ENCODE results near the gene SNRK. TPM values are rescaled to one million over a fixed set of nuclear protein-coding genes. Genes with fewer than 3 reads are reported as not detected.
A peak's percentile ranks its signal among the peaks of the same experiment; 100 is the strongest.

SNRK gene
- total RNA-seq (ENCODE audit: unreplicated experiment) = 21.3 TPM
- long read RNA-seq, partial matches to known transcripts = 0 of 1 reads
- long read RNA-seq, other reads (novel, unspliced or antisense) = 1 of 1 reads

GRCh38 chr3:43286115-43286840 lies at the start of gene SNRK:
SNRK (plus strand) TSS chr3:43286540; CDS start chr3:43303204, 16,664 bp downstream.
- no peaks in the 10 kb centered on the region for H3K36me3 Mint-ChIP-seq (ENCODE audit: unreplicated experiment)

GRCh38 chr3:43238801-43239200 lies 47.5 kb upstream of the SNRK start:
- Mint-ChIP-seq H3K27ac (ENCODE audit: unreplicated experiment) (no peak overlapping the region), H3K4me3 (ENCODE audit: unreplicated experiment) (no peak overlapping the region), H3K27me3 (ENCODE audit: unreplicated experiment) (peaks cover 2% of the 10 kb centered on the region), H3K9me3 (ENCODE audit: unreplicated experiment) (no peaks in the 10 kb centered on the region), H3K4me1 (ENCODE audit: low read depth, unreplicated experiment) (no peaks in the 10 kb centered on the region), H3K36me3 (ENCODE audit: unreplicated experiment) (no peaks in the 10 kb centered on the region)
- DNase-seq = no peak
- TF ChIP-seq CTCF (IDR thresholded peaks at IDR 0.05; ENCODE audit: partially characterized antibody, unreplicated experiment) = no peak

More at GRCh38 chr3:43286115-43286840, at the start of gene SNRK:
- H3K9me3 Mint-ChIP-seq (ENCODE audit: unreplicated experiment) = peaks cover 7% of the 10 kb centered on the region
- peak; percentile 96 for DNase-seq
- H3K4me1 Mint-ChIP-seq (ENCODE audit: low read depth, unreplicated experiment) = peaks cover 19% of the 10 kb centered on the region
- peaks cover 5% of the 10 kb centered on the region for H3K27me3 Mint-ChIP-seq (ENCODE audit: unreplicated experiment)
- peak within 1 kb of the TSS; percentile 97 for H3K4me3 Mint-ChIP-seq (ENCODE audit: unreplicated experiment)
- H3K27ac Mint-ChIP-seq (ENCODE audit: unreplicated experiment) = peak within 1 kb of the TSS; percentile 91
- no peak for TF ChIP-seq CTCF (IDR thresholded peaks at IDR 0.05; ENCODE audit: partially characterized antibody, unreplicated experiment)

- Mint-ChIP-seq H3K4me1 (ENCODE audit: low read depth, unreplicated experiment) (no peaks in the 10 kb centered on the region), H3K36me3 (ENCODE audit: unreplicated experiment) (peaks cover 4% of the 10 kb centered on the region), H3K27ac (ENCODE audit: unreplicated experiment) (no peak overlapping the region), H3K27me3 (ENCODE audit: unreplicated experiment) (peaks cover 2% of the 10 kb centered on the region), H3K4me3 (ENCODE audit: unreplicated experiment) (no peak overlapping the region), H3K9me3 (ENCODE audit: unreplicated experiment) (no peaks in the 10 kb centered on the region)
- no peak for DNase-seq
- no peak for TF ChIP-seq CTCF (IDR thresholded peaks at IDR 0.05; ENCODE audit: partially characterized antibody, unreplicated experiment)
Measured at GRCh38 chr3:43239755-43240154, 46.6 kb upstream of the SNRK start.

- TF ChIP-seq CTCF (IDR thresholded peaks at IDR 0.05; ENCODE audit: partially characterized antibody, unreplicated experiment) = no peak
- H3K27ac Mint-ChIP-seq (ENCODE audit: unreplicated experiment) = no peak overlapping the region
- DNase-seq = no peak
- H3K4me1 Mint-ChIP-seq (ENCODE audit: low read depth, unreplicated experiment) = no peaks in the 10 kb centered on the region
- no peaks in the 10 kb centered on the region for H3K9me3 Mint-ChIP-seq (ENCODE audit: unreplicated experiment)
- H3K27me3 Mint-ChIP-seq (ENCODE audit: unreplicated experiment) = peaks cover 2% of the 10 kb centered on the region
- no peak overlapping the region for H3K4me3 Mint-ChIP-seq (ENCODE audit: unreplicated experiment)
- H3K36me3 Mint-ChIP-seq (ENCODE audit: unreplicated experiment) = peaks cover 4% of the 10 kb centered on the region
Measured at GRCh38 chr3:43243590-43244587, 42.5 kb upstream of the SNRK start.
